ENCODE measurements around the gene CAMK1D. TPM values are rescaled to one million over a fixed set of nuclear protein-coding genes. Genes with fewer than 3 reads are reported as not detected.

The CAMK1D gene
- total and polyA plus RNA-seq, 2 donors (not counting 3 experiments of a cell fraction or from before 2014, with no cell fraction given) = 0.37 to 4.2 TPM

DNA sequence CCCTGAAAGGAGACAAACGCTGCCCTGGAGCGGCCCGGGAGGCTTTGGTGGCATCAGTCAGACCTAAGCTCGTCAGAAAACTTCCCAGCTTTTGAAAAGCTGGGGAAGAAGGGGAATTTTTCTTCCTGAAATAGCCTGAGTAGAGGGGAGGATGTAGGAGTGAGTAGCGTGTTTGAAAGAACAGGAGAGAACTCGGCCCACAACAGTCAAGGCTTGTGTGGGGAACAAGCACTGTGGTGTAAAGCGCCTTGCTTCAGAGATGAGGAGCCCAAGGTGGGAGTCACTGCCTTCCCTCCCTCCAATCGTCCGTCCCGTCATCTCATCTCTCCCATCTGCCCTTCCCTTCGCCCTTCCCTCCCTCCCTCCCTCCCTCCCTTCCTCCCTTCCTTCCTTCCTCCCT lies 273.3 kb downstream of the CAMK1D start:
- H3K9ac ChIP-seq (replicated peaks; ENCODE audit: extremely low read depth, insufficient read depth, low read length) = no peak overlapping the region
- intact Hi-C loops (cut with micrococcal nuclease) = no loop called here

More for the DNA sequence above, 273.3 kb downstream of the CAMK1D start:
- Histone ChIP-seq H4K20me1 (replicated peaks; ENCODE audit: control insufficient read depth, extremely low read depth, insufficient read depth, low read length) (no peaks in the 10 kb centered on the region), H3K27ac (ENCODE audit: insufficient read depth, low read depth, low read length) (no peak overlapping the region), H3K9me3 (replicated peaks; ENCODE audit: control insufficient read depth, insufficient read depth, low read length) (no peaks in the 10 kb centered on the region), H3K36me3 (ENCODE audit: control insufficient read depth in 2 of 2, extremely low read depth in 1 of 2, insufficient read depth in 2 of 2, low read length in 2 of 2) (no peaks in the 10 kb centered on the region), H3K27me3 (ENCODE audit: control insufficient read depth in 2 of 2, insufficient read depth in 2 of 2, low read length in 2 of 2) (no peaks in the 10 kb centered on the region), H3K79me2 (ENCODE audit: control insufficient read depth, insufficient read depth, low read length) (no peaks in the 10 kb centered on the region), H3K9me1 (replicated peaks; ENCODE audit: control insufficient read depth, extremely low read depth, insufficient read depth, low read length) (no peaks in the 10 kb centered on the region), H2AFZ (ENCODE audit: low read depth, low read length) (no peak overlapping the region), H3K4me1 (ENCODE audit: control insufficient read depth, extremely low read depth, insufficient read depth, low read length) (no peaks in the 10 kb centered on the region), H3K4me3 (replicated peaks in 1 of 3; ENCODE audit: insufficient read depth in 1 of 3, low read depth in 1 of 3, low read length in 3 of 3) (no peak overlapping the region), H3K4me2 (ENCODE audit: insufficient read depth, low read length) (no peak overlapping the region)
- DNase-seq (ENCODE audit: low read depth, low spot score) = no peak
- TF ChIP-seq JUN (IDR thresholded peaks at IDR 0.05; ENCODE audit: borderline replicate concordance, insufficient read depth, insufficient read length, low read depth) (no peak), POLR2AphosphoS5 (IDR thresholded peaks at IDR 0.05; ENCODE audit: insufficient read depth, low read depth, low read length) (no peak), POLR2A (IDR thresholded peaks at IDR 0.05; ENCODE audit: low read depth, low read length) (no peak), EZH2 (IDR thresholded peaks at IDR 0.05; ENCODE audit: borderline replicate concordance, low read depth, low read length, severe bottlenecking) (no peak), MYC (IDR thresholded peaks at IDR 0.05; ENCODE audit: low read depth, low read length) (no peak), GATA2 (IDR thresholded peaks at IDR 0.05; ENCODE audit: insufficient read depth, insufficient read length, low read depth, low read length) (no peak), FOS (IDR thresholded peaks at IDR 0.05; ENCODE audit: borderline replicate concordance, insufficient read depth, low read length) (no peak)
- TF ChIP-seq, protein P1, sequence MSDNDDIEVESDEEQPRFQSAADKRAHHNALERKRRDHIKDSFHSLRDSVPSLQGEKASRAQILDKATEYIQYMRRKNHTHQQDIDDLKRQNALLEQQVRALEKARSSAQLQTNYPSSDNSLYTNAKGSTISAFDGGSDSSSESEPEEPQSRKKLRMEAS (IDR thresholded peaks at IDR 0.05; ENCODE audit: insufficient read depth, insufficient read length) = no peak
- TF ChIP-seq, protein P2, sequence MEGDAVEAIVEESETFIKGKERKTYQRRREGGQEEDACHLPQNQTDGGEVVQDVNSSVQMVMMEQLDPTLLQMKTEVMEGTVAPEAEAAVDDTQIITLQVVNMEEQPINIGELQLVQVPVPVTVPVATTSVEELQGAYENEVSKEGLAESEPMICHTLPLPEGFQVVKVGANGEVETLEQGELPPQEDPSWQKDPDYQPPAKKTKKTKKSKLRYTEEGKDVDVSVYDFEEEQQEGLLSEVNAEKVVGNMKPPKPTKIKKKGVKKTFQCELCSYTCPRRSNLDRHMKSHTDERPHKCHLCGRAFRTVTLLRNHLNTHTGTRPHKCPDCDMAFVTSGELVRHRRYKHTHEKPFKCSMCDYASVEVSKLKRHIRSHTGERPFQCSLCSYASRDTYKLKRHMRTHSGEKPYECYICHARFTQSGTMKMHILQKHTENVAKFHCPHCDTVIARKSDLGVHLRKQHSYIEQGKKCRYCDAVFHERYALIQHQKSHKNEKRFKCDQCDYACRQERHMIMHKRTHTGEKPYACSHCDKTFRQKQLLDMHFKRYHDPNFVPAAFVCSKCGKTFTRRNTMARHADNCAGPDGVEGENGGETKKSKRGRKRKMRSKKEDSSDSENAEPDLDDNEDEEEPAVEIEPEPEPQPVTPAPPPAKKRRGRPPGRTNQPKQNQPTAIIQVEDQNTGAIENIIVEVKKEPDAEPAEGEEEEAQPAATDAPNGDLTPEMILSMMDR (IDR thresholded peaks at IDR 0.05; ENCODE audit: extremely low read depth in 1 of 2, insufficient read depth in 1 of 2, low read depth in 1 of 2, low read length in 2 of 2) = no peak
- BruUV-seq (replicated peaks) = no TSS peak
- FAIRE-seq = no peak
- ChIA-PET POLR2A (no interaction called here), CTCF (interaction anchor here (1.5 kb wide), 1 partner anchor 34 kb away, joined by 3 read pairs; no protein-coding TSS in a partner anchor)
- dilution Hi-C loops (cut with MboI; ENCODE audit: extremely low pct_ligation_motif_present, low sequenced_read_pairs) = no loop called here

All from endothelial cell of umbilical vein (primary cell).